IMR-90 (cell line): Measurements from ENCODE around the gene NEIL3.

Experiments
- BHLHE40 ChIP-seq: fragments of 150-350 bp; IDR thresholded peaks from 2 replicates; pipeline ENCODE4 v1.6.1; 2016; ENCODE audit warnings: mild to moderate bottlenecking, low read depth, low read length
- FOS ChIP-seq: fragments of 150-350 bp; IDR thresholded peaks from 2 replicates; pipeline ENCODE4 v1.6.1; 2016; ENCODE audit warnings: low read depth, low read length
- NFE2L2 ChIP-seq: fragments of 150-350 bp; IDR thresholded peaks from 2 replicates; pipeline ENCODE4 v1.6.1; 2016; ENCODE audit warnings: low read depth, mild to moderate bottlenecking, low read length
- POLR2A ChIP-seq: IDR thresholded peaks from 2 replicates; pipeline ENCODE4 v1.6.1; 2012; ENCODE audit warnings: mild to moderate bottlenecking, low read depth, low read length
- SMC3 ChIP-seq: fragments of 150-350 bp; IDR thresholded peaks from 2 replicates; pipeline ENCODE4 v1.6.1; 2016; ENCODE audit warnings: low read depth, mild to moderate bottlenecking, antibody characterized with exemption, low read length, moderate library complexity
- TF ChIP-seq, protein P1 (sequence below): conservative IDR thresholded peaks from 2 replicates; pipeline ENCODE4 v1.5.1; 2012; ENCODE audit warnings: mild to moderate bottlenecking, low read depth, low read length, improper control_type of control experiment
- TF ChIP-seq, protein P2 (sequence below): fragments of 150-350 bp; IDR thresholded peaks from 2 replicates; pipeline ENCODE4 v1.6.1; 2017; ENCODE audit warnings: mild to moderate bottlenecking, antibody characterized with exemption, low read length, low read depth

- TF ChIP-seq SMC3 (no peak), NFE2L2 (no peak), BHLHE40 (no peak), POLR2A (no peak), FOS (no peak)
- TF ChIP-seq, protein P1, sequence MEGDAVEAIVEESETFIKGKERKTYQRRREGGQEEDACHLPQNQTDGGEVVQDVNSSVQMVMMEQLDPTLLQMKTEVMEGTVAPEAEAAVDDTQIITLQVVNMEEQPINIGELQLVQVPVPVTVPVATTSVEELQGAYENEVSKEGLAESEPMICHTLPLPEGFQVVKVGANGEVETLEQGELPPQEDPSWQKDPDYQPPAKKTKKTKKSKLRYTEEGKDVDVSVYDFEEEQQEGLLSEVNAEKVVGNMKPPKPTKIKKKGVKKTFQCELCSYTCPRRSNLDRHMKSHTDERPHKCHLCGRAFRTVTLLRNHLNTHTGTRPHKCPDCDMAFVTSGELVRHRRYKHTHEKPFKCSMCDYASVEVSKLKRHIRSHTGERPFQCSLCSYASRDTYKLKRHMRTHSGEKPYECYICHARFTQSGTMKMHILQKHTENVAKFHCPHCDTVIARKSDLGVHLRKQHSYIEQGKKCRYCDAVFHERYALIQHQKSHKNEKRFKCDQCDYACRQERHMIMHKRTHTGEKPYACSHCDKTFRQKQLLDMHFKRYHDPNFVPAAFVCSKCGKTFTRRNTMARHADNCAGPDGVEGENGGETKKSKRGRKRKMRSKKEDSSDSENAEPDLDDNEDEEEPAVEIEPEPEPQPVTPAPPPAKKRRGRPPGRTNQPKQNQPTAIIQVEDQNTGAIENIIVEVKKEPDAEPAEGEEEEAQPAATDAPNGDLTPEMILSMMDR = no peak
- TF ChIP-seq, protein P2, sequence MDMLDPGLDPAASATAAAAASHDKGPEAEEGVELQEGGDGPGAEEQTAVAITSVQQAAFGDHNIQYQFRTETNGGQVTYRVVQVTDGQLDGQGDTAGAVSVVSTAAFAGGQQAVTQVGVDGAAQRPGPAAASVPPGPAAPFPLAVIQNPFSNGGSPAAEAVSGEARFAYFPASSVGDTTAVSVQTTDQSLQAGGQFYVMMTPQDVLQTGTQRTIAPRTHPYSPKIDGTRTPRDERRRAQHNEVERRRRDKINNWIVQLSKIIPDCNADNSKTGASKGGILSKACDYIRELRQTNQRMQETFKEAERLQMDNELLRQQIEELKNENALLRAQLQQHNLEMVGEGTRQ = no peak
These were observed 13.7 kb downstream of the NEIL3 start for GRCh38 chr4:177323416-177323815.
